DMS153 treated with DMSO at 0.1 percent for 48 hours (cell line): ENCODE results near the gene CDK4.

Source experiments
- DNase-seq: peaks from one replicate; lab custom pipeline; 2025; ENCODE audit not compliant: unreplicated experiment; lab: John Stamatoyannopoulos, UW

CDK4 gene

GRCh38 chr12:57740656-57741412 is 11.3 kb downstream of the CDK4 start:
- no peak for DNase-seq

GRCh38 chr12:57739914-57740538 is 12.1 kb downstream of the CDK4 start:
- DNase-seq: no peak

GRCh38 chr12:57739387-57739786 is 12.7 kb downstream of the CDK4 start:
- DNase-seq: no peak

DNA sequence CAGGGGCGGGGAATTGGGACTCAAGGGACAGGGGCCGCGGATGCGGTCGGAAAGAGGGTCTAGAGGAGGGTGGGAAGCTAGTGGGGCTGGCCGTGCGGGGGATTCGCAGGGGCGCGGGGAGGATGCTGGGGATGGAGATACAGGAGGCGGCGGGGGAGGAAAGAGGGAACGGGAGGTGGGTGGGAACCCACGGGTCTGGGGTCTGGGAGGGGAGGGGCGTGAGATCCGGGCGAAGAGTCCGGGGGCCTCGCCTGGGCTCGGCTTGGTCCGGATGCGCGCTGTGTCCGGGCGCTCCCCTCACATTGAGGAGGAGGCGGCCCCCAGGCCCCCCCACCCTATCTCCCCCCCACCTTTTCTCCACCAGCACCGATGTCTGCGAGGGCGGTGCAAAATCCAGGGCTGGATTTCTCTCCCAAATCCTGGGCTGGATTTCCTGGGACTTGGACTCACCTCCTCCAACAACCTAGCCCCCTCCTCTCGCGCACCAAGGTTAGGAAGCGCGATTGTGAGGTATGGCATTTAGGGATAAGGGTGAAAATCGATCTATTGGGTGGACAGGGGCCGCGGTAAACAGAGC is 13.4 kb downstream of the CDK4 start, which contains the start of gene AGAP2:
Gene AGAP2 (minus strand): TSS at position 82 of the 577 bp plus-strand sequence. CDS start 496 bp downstream, outside the sequence.
- DNase-seq: no peak

- DNase-seq: no peak
Observed at GRCh38 chr12:57737467-57738460, 14.3 kb downstream of the CDK4 start.

GRCh38 chr12:57736741-57737466 is 15.2 kb downstream of the CDK4 start:
- DNase-seq: no peak

- no peak for DNase-seq
Observed at GRCh38 chr12:57735952-57736740, 16.0 kb downstream of the CDK4 start.

- no peak for DNase-seq
Observed at GRCh38 chr12:57735198-57735855, 16.8 kb downstream of the CDK4 start.

DNA sequence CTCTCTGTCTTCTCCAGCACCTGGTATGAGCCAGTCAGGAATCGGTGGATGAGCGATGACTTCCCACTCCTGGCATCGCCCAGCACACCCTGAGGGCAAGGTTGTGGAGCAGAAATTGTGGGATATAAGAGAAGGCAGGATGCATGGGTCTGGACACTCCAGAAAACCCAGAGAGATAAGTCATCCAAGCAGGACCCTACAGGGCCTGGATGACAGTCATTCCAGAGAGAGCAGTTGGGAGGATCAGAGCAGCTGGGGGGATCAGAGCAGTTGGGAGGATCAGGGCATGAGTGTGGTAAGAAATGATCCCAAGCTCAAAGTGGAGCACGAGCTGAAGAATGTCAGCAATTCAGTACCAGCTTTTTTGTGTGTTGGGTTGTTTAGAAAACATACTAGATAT is 17.5 kb downstream of the CDK4 start:
- DNase-seq: no peak

DNA sequence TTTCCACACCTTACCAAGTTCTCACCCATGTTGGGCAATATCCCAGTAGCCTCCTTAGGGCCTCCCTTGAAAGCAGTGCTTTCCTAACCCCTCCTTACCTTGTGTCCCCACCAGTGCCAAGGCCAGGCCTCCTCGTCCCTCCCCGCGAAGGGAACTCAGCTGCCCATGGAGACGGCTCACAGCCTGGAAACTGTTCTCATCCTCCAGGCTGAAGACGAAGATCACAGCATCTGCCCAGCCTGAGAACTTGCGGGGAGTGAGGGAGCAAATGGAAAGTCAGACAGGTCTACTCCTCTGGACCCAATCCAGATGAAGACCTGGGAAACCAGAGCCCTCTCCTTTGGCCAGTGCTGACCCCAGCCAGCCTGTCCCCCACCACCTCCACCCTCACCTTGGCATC is 18.2 kb downstream of the CDK4 start:
- no peak for DNase-seq

DNA sequence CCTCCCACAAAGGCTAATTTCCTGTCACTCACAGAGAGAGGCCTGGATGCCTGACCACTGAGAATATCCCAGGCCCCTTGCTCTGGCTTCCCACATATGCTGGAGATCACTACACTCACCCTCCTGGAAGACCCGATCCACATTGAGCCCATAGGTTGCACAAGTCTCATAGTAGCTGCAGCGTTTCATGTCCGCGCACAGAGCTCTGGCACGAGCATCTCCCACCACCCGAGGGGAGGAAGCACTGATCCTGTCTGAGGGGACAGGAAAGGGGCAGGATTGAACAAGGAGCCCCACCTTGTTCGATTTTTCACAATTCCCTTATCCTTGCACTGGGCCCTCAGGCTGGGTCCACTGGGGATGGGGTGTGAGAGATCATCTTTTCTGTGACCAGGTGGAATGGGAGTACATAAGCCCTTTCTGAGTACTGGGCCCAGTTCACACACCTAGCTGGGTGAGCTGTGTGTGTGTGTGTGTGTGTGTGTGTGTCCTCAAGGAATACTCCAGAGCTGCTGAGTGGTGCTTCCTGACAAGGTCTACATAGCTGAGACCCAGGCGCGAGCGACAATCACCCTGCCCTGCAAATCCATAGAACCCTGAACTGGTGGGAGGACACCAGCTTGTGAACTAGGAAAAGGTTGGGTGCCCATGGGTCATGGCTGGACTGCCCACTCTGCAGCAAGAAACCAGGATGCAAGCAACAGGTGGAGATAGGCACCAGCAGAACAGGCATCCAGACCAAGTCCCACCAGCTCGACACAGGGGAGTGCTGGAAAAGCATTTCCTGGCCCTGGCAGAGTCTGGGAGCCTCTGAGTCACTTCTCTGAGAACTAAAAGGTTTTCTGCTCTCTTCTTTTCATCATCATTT is 19.1 kb downstream of the CDK4 start:
- no peak for DNase-seq

DNA sequence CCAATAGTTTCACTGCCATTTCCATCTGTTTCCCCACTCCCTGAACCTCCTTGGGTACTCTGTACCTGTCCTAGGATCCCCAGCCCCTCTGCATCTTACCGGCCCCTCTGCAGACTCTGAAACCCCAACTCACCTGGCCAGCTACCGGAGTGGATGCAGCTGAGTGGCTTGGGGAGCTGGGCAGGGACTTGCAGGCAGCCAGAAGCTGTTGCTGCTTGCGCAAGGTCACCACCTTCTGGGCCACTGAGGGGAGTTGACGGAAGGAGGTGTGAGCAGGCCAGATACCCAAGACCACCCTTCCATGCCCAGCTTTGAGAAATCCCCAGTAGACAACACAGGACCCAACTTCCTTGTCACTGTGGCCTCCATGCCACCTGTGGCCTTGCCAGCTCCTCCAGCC is 19.8 kb downstream of the CDK4 start:
- no peak for DNase-seq

DNA sequence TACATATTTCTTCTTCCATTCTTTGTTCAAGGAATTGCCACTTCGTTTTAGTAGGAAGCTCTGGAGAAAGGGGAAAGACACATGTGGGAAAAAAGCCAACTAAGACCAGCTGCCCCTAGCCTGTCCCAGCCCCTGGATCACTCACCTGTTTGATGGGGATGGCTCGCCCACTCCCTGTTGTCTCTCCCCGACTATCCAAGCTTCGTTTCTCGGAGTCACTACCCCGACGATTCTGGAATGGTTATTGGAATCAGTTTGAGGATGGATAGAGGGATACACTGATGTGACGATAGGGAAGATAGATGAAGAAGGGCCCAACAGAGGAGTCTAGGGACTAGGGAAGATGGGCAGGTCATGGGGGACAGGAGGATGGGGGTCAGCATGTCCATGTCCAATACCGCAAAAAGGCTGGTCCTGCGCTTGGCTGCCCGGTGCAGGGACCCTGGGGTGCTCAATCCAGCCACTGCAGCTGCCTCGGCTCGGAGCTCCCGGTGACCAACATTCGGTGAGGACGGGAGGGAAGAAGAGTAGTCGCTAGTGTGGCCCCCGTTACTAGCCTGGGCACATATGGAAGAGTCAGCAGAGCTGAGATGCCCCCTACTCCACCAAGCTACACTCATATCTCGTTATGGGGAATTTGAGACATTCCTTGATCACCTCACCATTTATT is 20.6 kb downstream of the CDK4 start:
- DNase-seq: no peak

DNA sequence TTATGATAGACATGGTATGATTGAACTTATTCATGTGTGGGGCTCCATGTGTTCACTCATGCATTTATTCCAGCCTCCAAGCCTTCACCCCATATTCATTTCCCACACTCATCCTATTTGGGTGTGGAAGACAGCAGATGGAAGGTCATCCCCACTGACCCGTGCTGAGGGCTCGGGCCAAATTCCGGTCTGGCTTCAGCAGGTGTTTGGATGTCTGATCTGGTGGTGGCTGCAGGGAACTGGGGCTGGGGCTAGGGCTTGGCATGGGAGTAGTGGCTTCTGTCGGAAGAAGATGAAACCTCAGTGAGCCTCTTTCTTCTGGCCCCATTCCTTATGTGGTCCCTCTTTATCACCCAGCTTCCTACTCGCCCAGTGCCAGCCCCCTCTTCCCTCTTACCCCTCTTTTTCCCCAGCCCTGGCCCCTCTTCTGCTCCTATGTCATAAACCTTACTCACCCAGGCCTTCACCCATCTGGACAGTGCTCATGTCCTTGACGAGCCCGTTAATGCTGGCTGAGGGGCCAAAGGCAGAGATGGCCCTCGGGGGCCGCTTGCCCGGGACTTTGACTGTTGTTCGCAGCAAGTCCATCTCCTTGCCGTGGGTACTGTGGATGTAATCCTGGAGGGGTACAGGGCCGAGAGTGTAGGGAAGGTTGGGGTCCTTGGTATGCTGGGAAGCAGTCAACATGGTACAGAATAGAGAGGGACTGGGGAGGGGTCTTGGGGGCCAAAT is 21.6 kb downstream of the CDK4 start:
- DNase-seq: no peak

DNA sequence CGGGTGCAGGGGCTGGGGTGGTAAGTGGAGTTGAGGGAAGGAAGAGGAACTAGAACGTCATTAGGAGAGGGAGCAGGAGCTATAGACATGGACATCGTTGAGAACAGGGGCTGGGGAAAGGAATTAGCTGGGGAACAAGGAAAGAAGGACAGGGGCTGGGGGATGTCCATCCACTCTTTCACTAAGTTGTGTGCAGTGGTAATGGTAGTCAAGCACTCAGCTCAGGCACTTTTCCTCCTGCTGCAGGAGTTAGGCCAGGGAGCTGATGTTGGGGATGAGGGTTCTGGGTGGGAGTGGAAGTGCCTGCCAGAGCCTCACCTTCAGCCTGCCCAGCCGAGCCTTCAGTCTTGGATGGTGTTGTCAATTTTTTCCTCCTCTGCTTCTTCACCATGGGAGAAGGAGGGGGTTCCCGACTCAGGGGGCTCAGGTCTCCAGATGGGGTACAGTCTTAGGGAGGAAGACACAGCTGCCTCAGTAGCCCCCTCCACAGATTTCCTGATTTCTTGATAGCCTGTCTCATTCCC is 22.7 kb downstream of the CDK4 start:
- no peak for DNase-seq

GRCh38 chr12:57727758-57728395 is 24.2 kb downstream of the CDK4 start:
- no peak for DNase-seq
